Urothelium cell line (cell line): Measurements from ENCODE around the gene SRD5A3.

ENCODE experiments used
- DNase-seq: peaks from one replicate; pipeline ENCODE4 v3.0.0; 2011; ENCODE audit warnings: low spot score, mixed read lengths
- FAIRE-seq: peaks from 2 replicates; lab custom pipeline; 2011; peaks lifted over from hg19 to GRCh38; lab: Jason Lieb, UNC

Gene SRD5A3

GRCh38 chr4:55372259-55372658, 26.2 kb downstream of the SRD5A3 start:
- DNase-seq: no peak
- no peak for FAIRE-seq

GRCh38 chr4:55373461-55373860, 27.4 kb downstream of the SRD5A3 start:
- DNase-seq (no peak), FAIRE-seq (no peak)

- DNase-seq (no peak), FAIRE-seq (no peak)
Observed at GRCh38 chr4:55376698-55377097, 30.7 kb downstream of the SRD5A3 start.

- DNase-seq (no peak), FAIRE-seq (peak; percentile 87)
Observed at GRCh38 chr4:55378617-55379467, 32.8 kb downstream of the SRD5A3 start.

GRCh38 chr4:55380576-55380975, 34.5 kb downstream of the SRD5A3 start:
- no peak for FAIRE-seq

GRCh38 chr4:55381502-55381901, 35.5 kb downstream of the SRD5A3 start:
- FAIRE-seq (no peak), DNase-seq (no peak)

More at GRCh38 chr4:55380576-55380975, 34.5 kb downstream of the SRD5A3 start:
- no peak for DNase-seq

GRCh38 chr4:55382488-55383003, 36.5 kb downstream of the SRD5A3 start:
- FAIRE-seq: no peak
- DNase-seq: no peak

GRCh38 chr4:55385201-55385649, 39.2 kb downstream of the SRD5A3 start:
- FAIRE-seq (no peak), DNase-seq (no peak)

- no peak for FAIRE-seq
- DNase-seq: peak; percentile 31
Observed at GRCh38 chr4:55386073-55386472, 40.0 kb downstream of the SRD5A3 start.

- DNase-seq (no peak), FAIRE-seq (no peak)
Observed at GRCh38 chr4:55386840-55387239, 40.8 kb downstream of the SRD5A3 start.

GRCh38 chr4:55393461-55394320, 47.6 kb downstream of the SRD5A3 start:
- DNase-seq (no peak), FAIRE-seq (no peak)

GRCh38 chr4:55395218-55395528, 49.1 kb downstream of the SRD5A3 start:
- FAIRE-seq (no peak), DNase-seq (no peak)

GRCh38 chr4:55395529-55396307, 49.7 kb downstream of the SRD5A3 start, which contains the start of gene TMEM165:
Gene TMEM165, plus strand, starts transcription at chr4:55395957. Its CDS starts 233 bp downstream, at chr4:55396190.
- FAIRE-seq: peak; percentile 92
- peak; percentile 98 for DNase-seq

- FAIRE-seq: no peak
- peak; percentile 70 for DNase-seq
Observed at GRCh38 chr4:55396308-55397125, 50.5 kb downstream of the SRD5A3 start.

GRCh38 chr4:55397126-55397436, 51.0 kb downstream of the SRD5A3 start:
- FAIRE-seq (no peak), DNase-seq (no peak)

GRCh38 chr4:55397520-55398321, 51.7 kb downstream of the SRD5A3 start:
- FAIRE-seq (no peak), DNase-seq (no peak)

- no peak for DNase-seq
- no peak for FAIRE-seq
Observed at GRCh38 chr4:55398461-55398860, 52.4 kb downstream of the SRD5A3 start.

GRCh38 chr4:55398966-55399365, 52.9 kb downstream of the SRD5A3 start:
- DNase-seq (no peak), FAIRE-seq (no peak)

- FAIRE-seq: no peak
Observed at GRCh38 chr4:55399581-55399980, 53.5 kb downstream of the SRD5A3 start.

More at GRCh38 chr4:55399581-55399980, 53.5 kb downstream of the SRD5A3 start:
- no peak for DNase-seq
